ENCODE measurements around the gene SATB2.

DNA sequence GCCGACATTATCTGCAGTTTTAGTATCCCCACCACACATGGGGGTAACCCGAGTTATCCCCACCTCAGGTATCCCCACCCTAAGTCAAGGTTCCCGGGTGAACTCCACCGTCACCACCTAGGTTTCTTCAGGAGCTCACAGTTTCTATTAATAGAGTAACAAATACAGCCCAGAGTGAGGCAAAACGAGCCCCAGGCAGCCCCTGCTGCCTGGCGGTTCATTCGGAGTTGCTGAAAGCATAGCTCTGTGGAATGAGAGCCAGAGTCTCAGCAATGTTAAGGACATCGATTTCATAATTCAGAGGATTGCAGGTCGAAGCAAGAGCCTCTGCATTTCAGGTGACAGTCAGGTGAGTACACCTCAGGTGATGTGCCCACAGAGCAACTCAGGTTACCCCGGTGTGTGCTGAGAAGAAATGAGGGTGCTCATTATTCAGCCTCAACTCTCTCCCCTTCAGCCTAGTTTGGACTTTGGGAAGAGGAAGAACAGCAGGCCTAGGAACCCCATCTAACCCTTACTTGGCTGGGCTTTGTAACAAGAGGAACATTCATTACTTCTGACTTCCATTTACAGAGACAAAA, 10.7 kb downstream of the SATB2 start:
- TF ChIP-seq, protein P1, sequence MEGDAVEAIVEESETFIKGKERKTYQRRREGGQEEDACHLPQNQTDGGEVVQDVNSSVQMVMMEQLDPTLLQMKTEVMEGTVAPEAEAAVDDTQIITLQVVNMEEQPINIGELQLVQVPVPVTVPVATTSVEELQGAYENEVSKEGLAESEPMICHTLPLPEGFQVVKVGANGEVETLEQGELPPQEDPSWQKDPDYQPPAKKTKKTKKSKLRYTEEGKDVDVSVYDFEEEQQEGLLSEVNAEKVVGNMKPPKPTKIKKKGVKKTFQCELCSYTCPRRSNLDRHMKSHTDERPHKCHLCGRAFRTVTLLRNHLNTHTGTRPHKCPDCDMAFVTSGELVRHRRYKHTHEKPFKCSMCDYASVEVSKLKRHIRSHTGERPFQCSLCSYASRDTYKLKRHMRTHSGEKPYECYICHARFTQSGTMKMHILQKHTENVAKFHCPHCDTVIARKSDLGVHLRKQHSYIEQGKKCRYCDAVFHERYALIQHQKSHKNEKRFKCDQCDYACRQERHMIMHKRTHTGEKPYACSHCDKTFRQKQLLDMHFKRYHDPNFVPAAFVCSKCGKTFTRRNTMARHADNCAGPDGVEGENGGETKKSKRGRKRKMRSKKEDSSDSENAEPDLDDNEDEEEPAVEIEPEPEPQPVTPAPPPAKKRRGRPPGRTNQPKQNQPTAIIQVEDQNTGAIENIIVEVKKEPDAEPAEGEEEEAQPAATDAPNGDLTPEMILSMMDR (IDR thresholded peaks at IDR 0.05; ENCODE audit: low read depth, low read length, poor library complexity, severe bottlenecking) = no peak
- TF ChIP-seq EZH2phosphoT487 (IDR thresholded peaks at IDR 0.05; ENCODE audit: borderline replicate concordance, low read length) = no peak
